Neutrophil (primary cell): ENCODE results near the gene CRYBG1.

ENCODE experiments used
- H3K27ac ChIP-seq: fragments of 200-600 bp; sonication (generic); 2 replicates; pipeline ENCODE4 v1.5.1; 2016; ENCODE audit warnings: mild to moderate bottlenecking, moderate library complexity
- H3K27me3 ChIP-seq: fragments of 200-600 bp; sonication (generic); 2 replicates; pipeline ENCODE4 v1.6.0; 2016; ENCODE audit warnings: mild to moderate bottlenecking
- H3K36me3 ChIP-seq: fragments of 200-600 bp; sonication (generic); 2 replicates; pipeline ENCODE4 v1.5.1; 2017
- H3K4me1 ChIP-seq, 2 experiments: fragments of 200-600 bp in 1 of 2; sonication (generic) in 1 of 2; 1 replicate in 1 of 2; 2 replicates in 1 of 2; pipeline versions ENCODE4 v1.5.1 to v1.6.1; 2013 to 2016; ENCODE audit warnings: low read depth in 1 of 2, low read length in 1 of 2, mild to moderate bottlenecking in 1 of 2, moderate library complexity in 1 of 2; ENCODE audit not compliant: control insufficient read depth in 1 of 2, insufficient read depth in 1 of 2
- H3K4me3 ChIP-seq, 2 experiments: fragments of 200-600 bp in 1 of 2; sonication (generic) in 1 of 2; 1 replicate in 1 of 2; 2 replicates in 1 of 2; pipeline ENCODE4 v1.5.1; 2013 to 2016; ENCODE audit warnings: low read depth in 1 of 2, low read length in 1 of 2, mild to moderate bottlenecking in 1 of 2, moderate library complexity in 1 of 2
- H3K9me3 ChIP-seq: fragments of 200-600 bp; sonication (generic); 2 replicates; pipeline ENCODE4 v1.5.1; 2016
- CTCF ChIP-seq: fragments of 200-600 bp; sonication (generic); IDR thresholded peaks from 2 replicates; pipeline ENCODE4 v1.5.1; 2016; ENCODE audit warnings: antibody characterized with exemption

The CRYBG1 gene

DNA sequence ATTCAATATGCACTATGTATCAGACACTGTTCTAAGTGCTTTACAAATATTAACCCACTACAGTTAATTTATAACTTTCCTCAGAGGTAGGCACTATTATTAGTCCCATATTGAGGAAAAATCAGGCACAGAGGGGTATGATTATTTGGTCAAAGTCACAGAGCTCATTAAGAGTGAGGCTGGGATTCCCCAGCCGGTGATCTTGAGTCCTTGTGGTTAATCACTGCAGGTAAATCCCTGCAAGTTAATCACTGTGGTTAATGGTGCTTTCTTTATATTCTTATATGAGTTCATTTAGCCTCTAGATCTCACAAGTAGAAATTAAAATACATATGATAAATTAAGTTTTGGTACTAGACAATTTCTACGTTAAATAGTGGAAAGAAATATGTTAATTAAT is 9.2 kb downstream of the CRYBG1 start:
- H3K27ac ChIP-seq = no peak overlapping the region
- H3K27me3 ChIP-seq = peaks cover 55% of the 10 kb centered on the region
- no peaks in the 10 kb centered on the region for H3K36me3 ChIP-seq
- TF ChIP-seq CTCF = no peak
- H3K9me3 ChIP-seq = no peaks in the 10 kb centered on the region
- no peak overlapping the region for H3K4me3 ChIP-seq
- no peaks in the 10 kb centered on the region for H3K4me1 ChIP-seq

- no peak overlapping the region for H3K27ac ChIP-seq
- no peaks in the 10 kb centered on the region for H3K36me3 ChIP-seq
- peaks cover 51% of the 10 kb centered on the region for H3K27me3 ChIP-seq
- H3K4me3 ChIP-seq = no peak overlapping the region
- no peaks in the 10 kb centered on the region for H3K4me1 ChIP-seq
- no peaks in the 10 kb centered on the region for H3K9me3 ChIP-seq
- no peak for TF ChIP-seq CTCF
These were observed 10.1 kb downstream of the CRYBG1 start for GRCh38 chr6:106370639-106371038.

- Histone ChIP-seq H3K4me3 (no peak overlapping the region), H3K36me3 (no peaks in the 10 kb centered on the region), H3K27me3 (peaks cover 27% of the 10 kb centered on the region), H3K4me1 (no peaks in the 10 kb centered on the region), H3K27ac (no peak overlapping the region), H3K9me3 (no peaks in the 10 kb centered on the region)
- no peak for TF ChIP-seq CTCF
These were observed 12.5 kb downstream of the CRYBG1 start for GRCh38 chr6:106372838-106373501.

DNA sequence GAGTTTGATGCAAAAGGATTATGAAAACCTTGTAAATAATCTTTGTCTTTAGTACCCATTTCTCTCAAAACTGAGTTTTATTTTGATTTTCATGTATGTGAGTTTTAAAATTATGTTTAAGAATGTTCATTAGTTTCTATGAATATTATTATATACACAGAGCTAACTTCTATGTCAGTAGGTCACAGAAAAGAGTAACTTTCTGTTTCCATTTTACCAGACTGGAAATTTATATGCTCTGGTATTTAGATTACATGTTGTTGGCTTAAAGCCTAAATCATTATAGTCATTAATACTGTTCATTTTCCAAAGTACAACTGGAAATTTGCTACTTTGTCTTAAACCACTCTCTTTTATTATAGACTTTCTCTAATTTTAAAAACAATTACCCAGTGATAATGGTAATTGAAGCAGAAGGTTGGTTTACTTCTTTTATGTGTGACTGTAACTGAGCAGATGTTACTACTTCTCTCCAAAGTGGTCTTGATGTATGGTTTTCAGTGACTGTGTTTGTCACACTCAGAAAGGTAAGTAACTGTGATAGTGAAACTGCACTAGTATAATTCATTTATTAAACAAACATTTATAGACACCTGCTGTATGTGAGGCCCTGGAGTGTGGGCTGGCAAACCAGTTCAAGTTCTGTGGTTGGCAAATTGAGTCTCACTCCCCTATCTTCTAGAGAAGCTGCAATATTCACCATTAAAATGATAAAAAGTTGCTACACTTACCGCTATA is 13.2 kb downstream of the CRYBG1 start:
- Histone ChIP-seq H3K9me3 (no peaks in the 10 kb centered on the region), H3K36me3 (no peaks in the 10 kb centered on the region), H3K27ac (no peak overlapping the region), H3K27me3 (peaks cover 20% of the 10 kb centered on the region), H3K4me3 (no peak overlapping the region), H3K4me1 (no peaks in the 10 kb centered on the region)
- no peak for TF ChIP-seq CTCF

GRCh38 chr6:106377061-106377540 is 16.6 kb downstream of the CRYBG1 start:
- no peaks in the 10 kb centered on the region for H3K36me3 ChIP-seq
- no peak for TF ChIP-seq CTCF
- peaks cover 10% of the 10 kb centered on the region in 2 experiments for H3K4me1 ChIP-seq
- no peaks in the 10 kb centered on the region for H3K27me3 ChIP-seq
- no peaks in the 10 kb centered on the region for H3K9me3 ChIP-seq
- no peak overlapping the region for H3K27ac ChIP-seq
- H3K4me3 ChIP-seq = no peak overlapping the region
